GM21360 (cell line): ENCODE measurements around the gene TNN.

ENCODE experiments used
- ATAC-seq: cut with Tn5 transposase; IDR thresholded peaks from one replicate; pipeline ENCODE4 v1.9.1; 2021; ENCODE audit warnings: mild to moderate bottlenecking, moderate library complexity; ENCODE audit not compliant: unreplicated experiment

The TNN gene

GRCh38 chr1:175137369-175137768, 69.7 kb downstream of the TNN start:
- no peak for ATAC-seq

- ATAC-seq: no peak
Observed at GRCh38 chr1:175138579-175138978, 70.9 kb downstream of the TNN start.

GRCh38 chr1:175145899-175146528, 78.4 kb downstream of the TNN start:
- no peak for ATAC-seq

- ATAC-seq: peak; percentile 45
Observed at GRCh38 chr1:175146529-175147213, 79.0 kb downstream of the TNN start.

- ATAC-seq: no peak
Observed at GRCh38 chr1:175147569-175147968, 79.9 kb downstream of the TNN start.

GRCh38 chr1:175148068-175148467, 80.4 kb downstream of the TNN start:
- ATAC-seq: no peak

- ATAC-seq: no peak
Observed at GRCh38 chr1:175150596-175151319, 83.1 kb downstream of the TNN start.

GRCh38 chr1:175152006-175152652, 84.5 kb downstream of the TNN start:
- ATAC-seq: peak; percentile 49

- no peak for ATAC-seq
Observed at GRCh38 chr1:175154629-175155472, 87.2 kb downstream of the TNN start.

GRCh38 chr1:175155473-175155856, 87.8 kb downstream of the TNN start:
- no peak for ATAC-seq

GRCh38 chr1:175155936-175156335, 88.3 kb downstream of the TNN start:
- no peak for ATAC-seq

GRCh38 chr1:175157200-175157599, 89.6 kb downstream of the TNN start:
- no peak for ATAC-seq

GRCh38 chr1:175158170-175158591, 90.5 kb downstream of the TNN start:
- no peak for ATAC-seq

GRCh38 chr1:175162955-175163354, 95.3 kb downstream of the TNN start:
- ATAC-seq: no peak

- no peak for ATAC-seq
Observed at GRCh38 chr1:175163702-175164101, 96.1 kb downstream of the TNN start.

GRCh38 chr1:175164751-175165150, 97.1 kb downstream of the TNN start:
- ATAC-seq: no peak

GRCh38 chr1:175166746-175167145, 99.1 kb downstream of the TNN start:
- no peak for ATAC-seq

- no peak for ATAC-seq
Observed at GRCh38 chr1:175167861-175168260, 100.2 kb downstream of the TNN start.

GRCh38 chr1:175168782-175169181, 101.1 kb downstream of the TNN start:
- ATAC-seq: no peak

- ATAC-seq: no peak
Observed at GRCh38 chr1:175169286-175170018, 101.8 kb downstream of the TNN start.
